K562 (cell line): ENCODE data around the gene HEATR1. TPM values are rescaled to one million over a fixed set of nuclear protein-coding genes. Genes with fewer than 3 reads are reported as not detected.

Experiments
- ARID1B ChIP-seq: fragments of 450-650 bp; IDR thresholded peaks from 2 replicates; pipeline ENCODE4 v1.6.1; 2016; ENCODE audit warnings: antibody characterized with exemption, mild to moderate bottlenecking, inconsistent platforms
- ATF7 ChIP-seq: fragments of 450-650 bp; IDR thresholded peaks from 2 replicates; pipeline ENCODE4 v1.7.1; 2014; ENCODE audit warnings: mild to moderate bottlenecking, moderate library complexity
- CXXC5 ChIP-seq: fragments of 250-450 bp; sonication (Bioruptor Pico); IDR thresholded peaks from 2 replicates; pipeline ENCODE4 v1.8.0; 2022; ENCODE audit warnings: inconsistent platforms, mild to moderate bottlenecking, moderate library complexity
- EP400 ChIP-seq: fragments of 450-650 bp; IDR thresholded peaks from 2 replicates; pipeline ENCODE4 v1.6.1; 2017; ENCODE audit warnings: antibody characterized with exemption, mild to moderate bottlenecking, moderate library complexity
- FIP1L1 ChIP-seq: fragments of 200-400 bp; formaldehyde crosslinking; IDR thresholded peaks from 2 replicates; pipeline ENCODE4 v1.6.1; 2018; ENCODE audit warnings: mild to moderate bottlenecking, low read depth, low read length; ENCODE audit not compliant: poor library complexity, severe bottlenecking
- GABPA ChIP-seq: fragments of 200-800 bp; sonication (Bioruptor generic); conservative IDR thresholded peaks from 2 replicates; pipeline ENCODE4 v1.6.1; 2016; ENCODE audit warnings: low read depth, missing genetic modification characterization, missing compliant biosample characterization
- IRF2 ChIP-seq: sonication (generic); formaldehyde crosslinking; IDR thresholded peaks from 2 replicates; pipeline ENCODE4 v1.8.1; 2022; ENCODE audit warnings: mild to moderate bottlenecking, missing genetic modification reagents
- PHF21A ChIP-seq: fragments of 450-650 bp; IDR thresholded peaks from 2 replicates; pipeline ENCODE4 v1.6.1; 2017; ENCODE audit warnings: low read depth, borderline replicate concordance
- PHF8 ChIP-seq: fragments of 200-600 bp; sonication (generic); IDR thresholded peaks from 2 replicates; pipeline ENCODE4 v1.6.1; 2012; ENCODE audit warnings: mixed run types, mild to moderate bottlenecking, inconsistent platforms, low read length, moderate library complexity, borderline replicate concordance
- PKNOX1 ChIP-seq: fragments of 450-650 bp; IDR thresholded peaks from 2 replicates; pipeline ENCODE4 v1.6.1; 2016
- TEAD1 ChIP-seq, 2 experiments: fragments of 450-650 bp in 1 of 2; sonication (generic) in 1 of 2; formaldehyde crosslinking; IDR thresholded peaks; 2 replicates each; pipeline versions ENCODE4 v1.4.0 to v1.8.0; 2020 to 2022; ENCODE audit warnings: mild to moderate bottlenecking in 2 of 2, missing genetic modification reagents in 1 of 2
- TEAD4 ChIP-seq, 2 experiments: sonication (generic) in 1 of 2; formaldehyde crosslinking in 1 of 2; IDR thresholded peaks; 2 replicates each; pipeline versions ENCODE4 v1.6.1 to v1.8.0; 2012 to 2022; ENCODE audit warnings: borderline replicate concordance in 1 of 2, inconsistent platforms in 1 of 2, low read length in 1 of 2, mild to moderate bottlenecking in 1 of 2, missing genetic modification reagents in 1 of 2
- TSC22D4 ChIP-seq: fragments of 450-650 bp; IDR thresholded peaks from 2 replicates; pipeline ENCODE4 v1.6.1; 2016; ENCODE audit warnings: missing genetic modification characterization, missing biosample characterization, control low read depth
- ZBTB33 ChIP-seq: sonication (generic); formaldehyde crosslinking; IDR thresholded peaks from 2 replicates; pipeline ENCODE4 v1.8.1; 2023; ENCODE audit warnings: mild to moderate bottlenecking, missing genetic modification reagents
- ZNF41 ChIP-seq: fragments of 250-450 bp; sonication (Bioruptor Pico); conservative IDR thresholded peaks from 2 replicates; pipeline ENCODE4 v1.4.0; 2020; ENCODE audit warnings: mild to moderate bottlenecking
- ZNF583 ChIP-seq: fragments of 250-450 bp; sonication (Bioruptor Pico); IDR thresholded peaks from 2 replicates; pipeline ENCODE4 v1.4.0; 2020
- ZNF696 ChIP-seq: fragments of 250-450 bp; sonication (Bioruptor Pico); conservative IDR thresholded peaks from 2 replicates; pipeline ENCODE4 v1.4.0; 2020; ENCODE audit warnings: mild to moderate bottlenecking, moderate library complexity
- polyA plus RNA-seq, 8 experiments: library from polyadenylated mRNA; depleted of rRNA in 4 of 8; stranded (reverse) in 5 of 8; unstranded in 3 of 8; fragments of >200 nt; fragmentation: Nextera tagmentation in 2 of 8; fragmentation: Illumina TruSeq in 1 of 8; extraction: Ambion mirVana in 2 of 8; extraction: Trizol in 1 of 8; gene quantifications; 2 replicates each; pipeline versions ENCODE4 v1.2.1 to v1.2.3, GENCODE V29; 2011 to 2014; ENCODE audit warnings: inconsistent platforms in 1 of 8, missing spikeins in 1 of 8
- total RNA-seq, 7 experiments: library from RNA; depleted of rRNA in 6 of 7; stranded (reverse); fragments of >200 nt in 6 of 7; fragmentation: Illumina TruSeq in 2 of 7; extraction: Trizol in 2 of 7; gene quantifications; 2 replicates each; pipeline versions ENCODE4 v1.2.1 to v1.2.3, GENCODE V29; 2011 to 2021; ENCODE audit warnings: low replicate concordance in 1 of 7
- TF ChIP-seq, protein P1 (sequence below): fragments of 250-450 bp; sonication (Bioruptor Pico); IDR thresholded peaks from 2 replicates; pipeline ENCODE4 v1.5.0; 2020; ENCODE audit warnings: mild to moderate bottlenecking, borderline replicate concordance
- TF ChIP-seq, protein P2 (sequence below): fragments of 250-450 bp; sonication (Bioruptor Pico); IDR thresholded peaks from 2 replicates; pipeline ENCODE4 v1.4.0; 2020; ENCODE audit warnings: mild to moderate bottlenecking, moderate library complexity

Gene HEATR1
- total and polyA plus RNA-seq, 9 of the 15 experiments (the other 6 are each of a cell fraction or from before 2014, with no cell fraction given), result 28.3 to 108 (median 50.9) TPM

GRCh38 chr1:236568285-236568894 lies 35.9 kb downstream of the HEATR1 start (continued):
- TF ChIP-seq, protein P1, sequence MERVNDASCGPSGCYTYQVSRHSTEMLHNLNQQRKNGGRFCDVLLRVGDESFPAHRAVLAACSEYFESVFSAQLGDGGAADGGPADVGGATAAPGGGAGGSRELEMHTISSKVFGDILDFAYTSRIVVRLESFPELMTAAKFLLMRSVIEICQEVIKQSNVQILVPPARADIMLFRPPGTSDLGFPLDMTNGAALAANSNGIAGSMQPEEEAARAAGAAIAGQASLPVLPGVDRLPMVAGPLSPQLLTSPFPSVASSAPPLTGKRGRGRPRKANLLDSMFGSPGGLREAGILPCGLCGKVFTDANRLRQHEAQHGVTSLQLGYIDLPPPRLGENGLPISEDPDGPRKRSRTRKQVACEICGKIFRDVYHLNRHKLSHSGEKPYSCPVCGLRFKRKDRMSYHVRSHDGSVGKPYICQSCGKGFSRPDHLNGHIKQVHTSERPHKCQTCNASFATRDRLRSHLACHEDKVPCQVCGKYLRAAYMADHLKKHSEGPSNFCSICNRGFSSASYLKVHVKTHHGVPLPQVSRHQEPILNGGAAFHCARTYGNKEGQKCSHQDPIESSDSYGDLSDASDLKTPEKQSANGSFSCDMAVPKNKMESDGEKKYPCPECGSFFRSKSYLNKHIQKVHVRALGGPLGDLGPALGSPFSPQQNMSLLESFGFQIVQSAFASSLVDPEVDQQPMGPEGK (CRISPR knock-in tag), result 0 out of 2 replicates have a peak, but pooled peaks have one; percentile 22
- no peak for TF ChIP-seq ZNF696 (CRISPR knock-in tag)
- TF ChIP-seq TSC22D4 (tag), result no peak
- peak in 1 of 2 experiments; percentile 57; a peak in 1 of 4 replicates for TF ChIP-seq TEAD1 (CRISPR knock-in tag; IDR thresholded peaks at IDR 0.05)
- TF ChIP-seq ARID1B, result peak; percentile 27; the same call in 1 of the 2 replicates
- TF ChIP-seq FIP1L1, result no peak
- no peak for TF ChIP-seq TEAD4 (IDR thresholded peaks at IDR 0.05; ENCODE audit: low read length)
- no peak for TF ChIP-seq TEAD4 (CRISPR knock-in tag; IDR thresholded peaks at IDR 0.05; ENCODE audit: borderline replicate concordance)
- TF ChIP-seq EP400, result peak; percentile 36; the same call in 1 of the 2 replicates
- peak; percentile 71; the same call in 1 of the 2 replicates for TF ChIP-seq ZNF583 (CRISPR knock-in tag)
- TF ChIP-seq PHF8, result no peak
- peak; percentile 87 for TF ChIP-seq ATF7
- peak; percentile 54 for TF ChIP-seq CXXC5 (CRISPR knock-in tag)
- TF ChIP-seq PHF21A, result no peak
- no peak for TF ChIP-seq ZBTB33
- no peak for TF ChIP-seq IRF2 (CRISPR knock-in tag)
- TF ChIP-seq, protein P2, sequence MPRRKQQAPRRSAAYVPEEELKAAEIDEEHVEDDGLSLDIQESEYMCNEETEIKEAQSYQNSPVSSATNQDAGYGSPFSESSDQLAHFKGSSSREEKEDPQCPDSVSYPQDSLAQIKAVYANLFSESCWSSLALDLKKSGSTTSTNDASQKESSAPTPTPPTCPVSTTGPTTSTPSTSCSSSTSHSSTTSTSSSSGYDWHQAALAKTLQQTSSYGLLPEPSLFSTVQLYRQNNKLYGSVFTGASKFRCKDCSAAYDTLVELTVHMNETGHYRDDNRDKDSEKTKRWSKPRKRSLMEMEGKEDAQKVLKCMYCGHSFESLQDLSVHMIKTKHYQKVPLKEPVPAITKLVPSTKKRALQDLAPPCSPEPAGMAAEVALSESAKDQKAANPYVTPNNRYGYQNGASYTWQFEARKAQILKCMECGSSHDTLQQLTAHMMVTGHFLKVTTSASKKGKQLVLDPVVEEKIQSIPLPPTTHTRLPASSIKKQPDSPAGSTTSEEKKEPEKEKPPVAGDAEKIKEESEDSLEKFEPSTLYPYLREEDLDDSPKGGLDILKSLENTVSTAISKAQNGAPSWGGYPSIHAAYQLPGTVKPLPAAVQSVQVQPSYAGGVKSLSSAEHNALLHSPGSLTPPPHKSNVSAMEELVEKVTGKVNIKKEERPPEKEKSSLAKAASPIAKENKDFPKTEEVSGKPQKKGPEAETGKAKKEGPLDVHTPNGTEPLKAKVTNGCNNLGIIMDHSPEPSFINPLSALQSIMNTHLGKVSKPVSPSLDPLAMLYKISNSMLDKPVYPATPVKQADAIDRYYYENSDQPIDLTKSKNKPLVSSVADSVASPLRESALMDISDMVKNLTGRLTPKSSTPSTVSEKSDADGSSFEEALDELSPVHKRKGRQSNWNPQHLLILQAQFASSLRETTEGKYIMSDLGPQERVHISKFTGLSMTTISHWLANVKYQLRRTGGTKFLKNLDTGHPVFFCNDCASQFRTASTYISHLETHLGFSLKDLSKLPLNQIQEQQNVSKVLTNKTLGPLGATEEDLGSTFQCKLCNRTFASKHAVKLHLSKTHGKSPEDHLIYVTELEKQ (CRISPR knock-in tag), result no peak
- peak; percentile 19; the same call in 1 of the 2 replicates for TF ChIP-seq GABPA (tag)
- TF ChIP-seq ZNF41 (CRISPR knock-in tag), result peak; percentile 57; the same call in 1 of the 2 replicates
- TF ChIP-seq PKNOX1, result peak; percentile 56; the same call in 1 of the 2 replicates
